OCI-LY1 (cell line): ENCODE measurements around the gene EMD.

Experiments used
- EZH2 ChIP-seq: fragments of 200-600 bp; sonication (generic), shearing (Covaris generic); IDR thresholded peaks from 2 replicates; pipeline ENCODE4 v1.8.0; 2017; ENCODE audit warnings: borderline replicate concordance, mixed run types, mild to moderate bottlenecking, antibody characterized with exemption, low read length, moderate library complexity, mixed read lengths
- TF ChIP-seq, protein P1 (sequence below): fragments of 200-600 bp; sonication (generic), shearing (Covaris generic); IDR thresholded peaks from 2 replicates; pipeline ENCODE4 v1.5.1; 2017; ENCODE audit warnings: mild to moderate bottlenecking, antibody characterized with exemption, low read length, moderate library complexity, mixed read lengths

DNA sequence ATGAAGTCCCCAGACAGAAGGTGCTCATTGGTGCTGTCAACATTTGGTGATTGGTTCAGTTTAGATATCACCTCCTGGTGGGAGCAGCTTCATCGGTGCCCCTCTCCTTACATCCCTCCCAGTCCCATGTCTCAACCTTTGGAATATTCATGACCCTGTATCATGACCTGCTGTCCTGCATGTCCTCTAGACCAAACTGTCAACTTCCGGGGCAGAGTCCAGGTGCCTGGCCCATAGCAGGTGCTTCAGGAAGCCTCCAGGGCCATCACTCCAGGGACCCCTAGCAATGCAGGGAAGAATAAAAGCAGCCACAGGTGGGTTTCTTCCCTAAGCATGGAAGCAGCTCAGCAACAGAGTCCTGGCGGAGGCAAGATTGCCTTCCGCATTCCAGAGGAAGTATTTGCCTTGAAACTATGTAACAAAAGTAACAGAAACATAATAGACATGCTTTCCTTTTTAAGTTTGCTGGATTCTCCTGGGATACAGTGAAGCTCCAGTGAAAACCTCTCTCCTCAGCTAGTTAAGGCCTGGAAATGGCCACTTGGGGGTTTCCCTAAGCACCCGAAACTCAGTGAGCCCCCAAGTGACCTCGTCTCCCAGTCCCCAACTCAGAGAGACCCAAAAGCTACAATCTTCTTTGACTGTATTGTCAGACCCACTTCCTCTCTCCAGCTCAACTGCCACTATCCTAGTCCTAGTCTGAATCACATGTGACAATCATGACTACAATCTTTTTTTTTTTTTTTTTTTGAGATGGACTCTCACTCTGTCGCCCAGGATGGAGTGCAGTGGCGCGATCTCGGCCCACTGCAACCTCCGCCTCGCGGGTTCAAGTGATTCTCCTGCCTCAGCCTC is 48.0 kb downstream of the EMD start:
- TF ChIP-seq, protein P1, sequence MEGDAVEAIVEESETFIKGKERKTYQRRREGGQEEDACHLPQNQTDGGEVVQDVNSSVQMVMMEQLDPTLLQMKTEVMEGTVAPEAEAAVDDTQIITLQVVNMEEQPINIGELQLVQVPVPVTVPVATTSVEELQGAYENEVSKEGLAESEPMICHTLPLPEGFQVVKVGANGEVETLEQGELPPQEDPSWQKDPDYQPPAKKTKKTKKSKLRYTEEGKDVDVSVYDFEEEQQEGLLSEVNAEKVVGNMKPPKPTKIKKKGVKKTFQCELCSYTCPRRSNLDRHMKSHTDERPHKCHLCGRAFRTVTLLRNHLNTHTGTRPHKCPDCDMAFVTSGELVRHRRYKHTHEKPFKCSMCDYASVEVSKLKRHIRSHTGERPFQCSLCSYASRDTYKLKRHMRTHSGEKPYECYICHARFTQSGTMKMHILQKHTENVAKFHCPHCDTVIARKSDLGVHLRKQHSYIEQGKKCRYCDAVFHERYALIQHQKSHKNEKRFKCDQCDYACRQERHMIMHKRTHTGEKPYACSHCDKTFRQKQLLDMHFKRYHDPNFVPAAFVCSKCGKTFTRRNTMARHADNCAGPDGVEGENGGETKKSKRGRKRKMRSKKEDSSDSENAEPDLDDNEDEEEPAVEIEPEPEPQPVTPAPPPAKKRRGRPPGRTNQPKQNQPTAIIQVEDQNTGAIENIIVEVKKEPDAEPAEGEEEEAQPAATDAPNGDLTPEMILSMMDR, result no peak
- no peak for TF ChIP-seq EZH2
